Measurements from ENCODE around the gene TSPAN9.

Gene TSPAN9

DNA sequence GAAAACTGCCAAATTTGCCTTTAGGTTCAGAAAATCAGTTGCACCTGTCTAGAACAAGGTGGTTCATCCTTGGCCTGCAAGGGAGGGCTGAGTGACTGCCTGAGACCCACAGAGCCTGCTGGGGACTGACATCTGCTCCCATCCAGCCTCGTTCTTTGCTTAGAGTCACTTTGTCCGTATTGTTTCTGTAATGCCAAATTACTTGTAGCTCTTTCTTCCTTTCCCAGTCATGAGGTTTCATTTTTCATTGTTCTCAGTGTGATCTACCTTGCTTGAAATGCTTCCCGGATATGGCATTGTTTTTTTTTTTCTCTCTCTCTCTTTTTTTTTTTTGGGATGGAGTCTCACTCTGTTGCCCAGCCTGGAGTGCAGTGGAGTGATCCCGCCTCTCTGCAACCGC is 21.3 kb downstream of the TSPAN9 start:
- Histone ChIP-seq H3K36me3 (ENCODE audit: control insufficient read depth in 4 of 4, insufficient read depth in 4 of 4, low read length in 3 of 4) (no peaks in the 10 kb centered on the region), H3K27ac (ENCODE audit: insufficient read depth in 1 of 2, low read depth in 1 of 2, low read length in 2 of 2, poor library complexity in 1 of 2, severe bottlenecking in 2 of 2) (no peak overlapping the region), H3K9me3 (ENCODE audit: control extremely low read depth in 1 of 5, control insufficient read depth in 4 of 5, insufficient read depth in 2 of 5, low read depth in 1 of 5, low read length in 4 of 5) (peaks cover 0 to 22% (median 4%) of the 10 kb centered on the region in 5 experiments), H3K4me3 (ENCODE audit: control insufficient read depth in 1 of 7, extremely low read depth in 1 of 7, insufficient read depth in 4 of 7, low read depth in 2 of 7, low read length in 6 of 7) (no peak overlapping the region), H3K27me3 (replicated peaks in 2 of 5; ENCODE audit: control insufficient read depth in 4 of 5, insufficient read depth in 5 of 5, low read length in 4 of 5) (peaks cover 0 to 58% (median 7%) of the 10 kb centered on the region in 5 experiments), H3K4me1 (ENCODE audit: control extremely low read depth in 1 of 4, control insufficient read depth in 4 of 4, insufficient read depth in 4 of 4, low read length in 3 of 4) (peaks cover 0 to 10% (median 0%) of the 10 kb centered on the region in 4 experiments)
- WGBS (ENCODE audit: insufficient coverage) = 96% methylated on average over 4 of the region's 5 CpGs
- ChIA-PET POLR2A (no interaction called here), CTCF (interaction anchor here (0.6 to 1.1 kb wide), 2 partner anchors 36 to 1711 kb away, joined by 3 read pairs; no protein-coding TSS in a partner anchor)
- DNase-seq = no peak

DNA sequence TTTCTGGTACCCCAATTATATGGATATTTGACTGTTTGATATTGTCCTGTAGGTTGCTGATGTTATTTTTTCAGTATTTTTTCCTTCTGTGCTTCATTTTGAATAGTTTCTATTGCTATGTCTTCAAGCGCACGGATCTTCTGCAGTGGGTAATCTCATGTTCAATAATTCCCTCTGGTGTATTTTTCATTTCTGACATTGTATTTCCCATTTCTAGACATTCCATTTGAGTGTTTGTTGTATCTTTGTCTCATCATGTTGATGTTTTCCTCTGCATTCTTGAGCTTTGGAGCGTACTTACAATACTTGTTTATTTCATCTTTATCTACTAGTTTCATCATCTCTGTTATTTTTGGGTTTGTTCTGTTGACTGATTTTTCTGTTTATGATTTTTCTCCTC is 22.0 kb downstream of the TSPAN9 start:
- Histone ChIP-seq H3K36me3 (ENCODE audit: control insufficient read depth in 4 of 4, insufficient read depth in 4 of 4, low read length in 3 of 4) (no peaks in the 10 kb centered on the region), H3K27ac (ENCODE audit: insufficient read depth in 1 of 2, low read depth in 1 of 2, low read length in 2 of 2, poor library complexity in 1 of 2, severe bottlenecking in 2 of 2) (no peak overlapping the region), H3K4me3 (ENCODE audit: control insufficient read depth in 1 of 7, extremely low read depth in 1 of 7, insufficient read depth in 4 of 7, low read depth in 2 of 7, low read length in 6 of 7) (no peak overlapping the region), H3K9me3 (ENCODE audit: control extremely low read depth in 1 of 5, control insufficient read depth in 4 of 5, insufficient read depth in 2 of 5, low read depth in 1 of 5, low read length in 4 of 5) (peaks cover 0 to 22% (median 4%) of the 10 kb centered on the region in 5 experiments), H3K4me1 (ENCODE audit: control extremely low read depth in 1 of 4, control insufficient read depth in 4 of 4, insufficient read depth in 4 of 4, low read length in 3 of 4) (peaks cover 0 to 10% (median 0%) of the 10 kb centered on the region in 4 experiments), H3K27me3 (replicated peaks in 2 of 5; ENCODE audit: control insufficient read depth in 4 of 5, insufficient read depth in 5 of 5, low read length in 4 of 5) (peaks cover 0 to 65% (median 9%) of the 10 kb centered on the region in 5 experiments)
- no peak for DNase-seq
- no CpG with 5 or more reads among the region's 3 CpGs for WGBS (ENCODE audit: insufficient coverage)
- POLR2A ChIA-PET = no interaction called here
- CTCF ChIA-PET = interaction anchor here (0.6 to 1.1 kb wide), 2 partner anchors 35 to 168 kb away, joined by 3 read pairs; no protein-coding TSS in a partner anchor

DNA sequence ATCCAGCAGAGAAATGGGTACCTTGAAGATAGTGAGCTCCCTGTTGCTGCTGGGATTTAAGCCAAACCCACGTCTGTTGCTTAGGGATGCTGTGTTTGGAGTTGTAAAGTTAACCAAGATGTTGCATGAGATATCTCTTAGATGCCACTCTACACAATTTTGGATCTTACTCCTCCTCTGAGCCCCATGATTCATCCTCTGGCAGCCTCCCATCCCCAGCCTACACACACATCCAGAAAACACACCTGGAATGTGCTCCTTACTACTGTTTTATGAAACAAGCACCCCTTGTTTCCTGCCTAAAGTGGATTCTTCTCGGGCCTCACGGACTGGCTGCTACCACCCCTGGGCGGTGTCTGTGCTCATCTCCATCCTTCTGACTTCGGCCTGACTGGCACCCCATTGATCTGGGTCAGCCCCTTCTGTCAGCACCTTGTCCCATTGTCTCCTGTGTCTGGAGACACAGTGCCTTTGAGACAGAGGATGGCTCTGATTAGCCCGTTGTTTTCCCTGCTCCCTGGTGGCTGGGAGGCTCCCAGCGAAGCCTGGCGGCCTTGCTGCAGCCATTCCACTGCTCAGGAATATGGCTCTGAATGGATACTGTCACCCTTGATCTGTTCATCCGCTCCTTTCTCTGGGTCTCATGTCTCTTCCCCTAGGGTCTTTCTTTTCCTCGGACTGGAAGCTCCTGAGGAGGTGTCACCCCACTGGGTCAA is 24.3 kb downstream of the TSPAN9 start:
- H3K4me3 ChIP-seq (ENCODE audit: control insufficient read depth in 1 of 7, extremely low read depth in 1 of 7, insufficient read depth in 4 of 7, low read depth in 2 of 7, low read length in 6 of 7) = no peak overlapping the region
- H3K36me3 ChIP-seq (ENCODE audit: control insufficient read depth in 4 of 4, insufficient read depth in 4 of 4, low read length in 3 of 4) = no peaks in the 10 kb centered on the region
- H3K4me1 ChIP-seq (ENCODE audit: control extremely low read depth in 1 of 4, control insufficient read depth in 4 of 4, insufficient read depth in 4 of 4, low read length in 3 of 4) = peaks cover 0 to 10% (median 0%) of the 10 kb centered on the region in 4 experiments
- WGBS (ENCODE audit: insufficient coverage) = 92% methylated on average over 8 of the region's 10 CpGs
- ChIA-PET CTCF (interaction anchor here (1.6 kb wide), 1 partner anchor 10 kb away, joined by 4 read pairs; no protein-coding TSS in a partner anchor), POLR2A (interaction anchor here (0.6 kb wide), 1 partner anchor 9 kb away, joined by 7 read pairs; no protein-coding TSS in a partner anchor)
- no peak for DNase-seq
- H3K9me3 ChIP-seq (ENCODE audit: control extremely low read depth in 1 of 5, control insufficient read depth in 4 of 5, insufficient read depth in 2 of 5, low read depth in 1 of 5, low read length in 4 of 5) = peaks cover 0 to 19% (median 3%) of the 10 kb centered on the region in 5 experiments
- peaks cover 0 to 79% (median 11%) of the 10 kb centered on the region in 5 experiments for H3K27me3 ChIP-seq (replicated peaks in 2 of 5; ENCODE audit: control insufficient read depth in 4 of 5, insufficient read depth in 5 of 5, low read length in 4 of 5)
- H3K27ac ChIP-seq (ENCODE audit: insufficient read depth in 1 of 2, low read depth in 1 of 2, low read length in 2 of 2, poor library complexity in 1 of 2, severe bottlenecking in 2 of 2) = no peak overlapping the region

DNA sequence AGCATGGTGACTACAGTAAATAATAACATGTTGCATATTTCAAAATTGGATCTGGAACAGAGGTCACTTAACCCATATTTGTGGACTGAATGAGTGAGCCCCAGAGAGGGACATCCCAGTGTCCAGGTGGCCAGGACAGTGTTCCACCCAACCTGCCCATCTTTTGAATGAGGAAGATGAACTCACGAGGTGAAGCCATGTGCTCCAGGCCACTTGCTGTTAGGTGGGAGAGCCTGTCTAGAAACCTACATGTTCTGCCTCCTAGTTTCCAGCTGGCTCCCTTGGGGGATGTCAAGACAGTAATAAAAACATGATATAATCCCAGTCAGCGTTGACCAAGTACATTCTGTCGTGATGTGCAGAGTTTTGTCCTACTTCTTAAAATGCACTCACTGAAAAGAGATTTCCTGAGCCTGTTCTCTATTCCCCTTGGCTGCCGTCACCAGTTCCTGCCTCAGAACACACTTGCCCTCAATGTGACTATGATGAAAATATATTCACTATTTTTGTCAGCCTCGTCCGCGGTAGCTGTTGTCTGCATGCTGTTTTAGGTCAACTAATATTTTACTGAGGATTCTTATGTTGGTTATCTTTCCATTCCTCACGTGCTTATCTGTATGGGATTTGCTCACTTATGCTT is 25.7 kb downstream of the TSPAN9 start:
- peaks cover 0 to 2% (median 0%) of the 10 kb centered on the region in 4 experiments for H3K4me1 ChIP-seq (ENCODE audit: control extremely low read depth in 1 of 4, control insufficient read depth in 4 of 4, insufficient read depth in 4 of 4, low read length in 3 of 4)
- ChIA-PET CTCF (no interaction called here), POLR2A (no interaction called here)
- H3K36me3 ChIP-seq (ENCODE audit: control insufficient read depth in 4 of 4, insufficient read depth in 4 of 4, low read length in 3 of 4) = no peaks in the 10 kb centered on the region
- DNase-seq = no peak
- H3K4me3 ChIP-seq (ENCODE audit: control insufficient read depth in 1 of 7, extremely low read depth in 1 of 7, insufficient read depth in 4 of 7, low read depth in 2 of 7, low read length in 6 of 7) = no peak overlapping the region
- no peak overlapping the region for H3K27ac ChIP-seq (ENCODE audit: insufficient read depth in 1 of 2, low read depth in 1 of 2, low read length in 2 of 2, poor library complexity in 1 of 2, severe bottlenecking in 2 of 2)
- WGBS (ENCODE audit: insufficient coverage) = 69% methylated on average over 8 of the region's 8 CpGs
- H3K27me3 ChIP-seq (replicated peaks in 2 of 5; ENCODE audit: control insufficient read depth in 4 of 5, insufficient read depth in 5 of 5, low read length in 4 of 5) = peaks cover 0 to 82% (median 11%) of the 10 kb centered on the region in 5 experiments
- peaks cover 0 to 19% (median 3%) of the 10 kb centered on the region in 5 experiments for H3K9me3 ChIP-seq (ENCODE audit: control extremely low read depth in 1 of 5, control insufficient read depth in 4 of 5, insufficient read depth in 2 of 5, low read depth in 1 of 5, low read length in 4 of 5)

DNA sequence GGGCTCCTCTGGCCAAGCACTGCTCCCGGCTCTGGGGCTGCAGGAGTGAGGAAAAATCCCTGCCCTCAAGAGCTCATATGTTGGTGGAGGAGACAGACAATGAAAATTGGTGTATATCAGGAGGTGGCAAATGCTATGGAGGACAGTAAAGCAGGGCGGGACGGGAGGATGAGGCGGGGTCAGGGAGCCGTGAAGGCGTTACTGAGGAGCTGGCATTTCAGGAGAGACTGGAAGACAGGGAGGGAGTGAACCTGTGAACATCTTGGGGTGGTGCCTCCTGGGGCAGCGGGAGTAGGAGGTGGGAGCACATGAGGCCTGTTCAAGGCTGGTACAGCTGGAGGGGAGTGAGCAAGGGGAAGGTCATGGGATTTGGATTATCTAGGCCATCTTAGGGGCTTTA is 26.6 kb downstream of the TSPAN9 start:
- ChIA-PET POLR2A (no interaction called here), CTCF (no interaction called here)
- no peak overlapping the region for H3K4me3 ChIP-seq (ENCODE audit: control insufficient read depth in 1 of 7, extremely low read depth in 1 of 7, insufficient read depth in 4 of 7, low read depth in 2 of 7, low read length in 6 of 7)
- no peaks in the 10 kb centered on the region for H3K36me3 ChIP-seq (ENCODE audit: control insufficient read depth in 4 of 4, insufficient read depth in 4 of 4, low read length in 3 of 4)
- H3K4me1 ChIP-seq (ENCODE audit: control extremely low read depth in 1 of 4, control insufficient read depth in 4 of 4, insufficient read depth in 4 of 4, low read length in 3 of 4) = no peaks in the 10 kb centered on the region
- peaks cover 0 to 77% (median 11%) of the 10 kb centered on the region in 5 experiments for H3K27me3 ChIP-seq (replicated peaks in 2 of 5; ENCODE audit: control insufficient read depth in 4 of 5, insufficient read depth in 5 of 5, low read length in 4 of 5)
- H3K9me3 ChIP-seq (ENCODE audit: control extremely low read depth in 1 of 5, control insufficient read depth in 4 of 5, insufficient read depth in 2 of 5, low read depth in 1 of 5, low read length in 4 of 5) = peaks cover 0 to 14% (median 3%) of the 10 kb centered on the region in 5 experiments
- 95% methylated on average over 7 of the region's 7 CpGs for WGBS (ENCODE audit: insufficient coverage)
- no peak overlapping the region for H3K27ac ChIP-seq (ENCODE audit: insufficient read depth in 1 of 2, low read depth in 1 of 2, low read length in 2 of 2, poor library complexity in 1 of 2, severe bottlenecking in 2 of 2)
- no peak for DNase-seq

DNA sequence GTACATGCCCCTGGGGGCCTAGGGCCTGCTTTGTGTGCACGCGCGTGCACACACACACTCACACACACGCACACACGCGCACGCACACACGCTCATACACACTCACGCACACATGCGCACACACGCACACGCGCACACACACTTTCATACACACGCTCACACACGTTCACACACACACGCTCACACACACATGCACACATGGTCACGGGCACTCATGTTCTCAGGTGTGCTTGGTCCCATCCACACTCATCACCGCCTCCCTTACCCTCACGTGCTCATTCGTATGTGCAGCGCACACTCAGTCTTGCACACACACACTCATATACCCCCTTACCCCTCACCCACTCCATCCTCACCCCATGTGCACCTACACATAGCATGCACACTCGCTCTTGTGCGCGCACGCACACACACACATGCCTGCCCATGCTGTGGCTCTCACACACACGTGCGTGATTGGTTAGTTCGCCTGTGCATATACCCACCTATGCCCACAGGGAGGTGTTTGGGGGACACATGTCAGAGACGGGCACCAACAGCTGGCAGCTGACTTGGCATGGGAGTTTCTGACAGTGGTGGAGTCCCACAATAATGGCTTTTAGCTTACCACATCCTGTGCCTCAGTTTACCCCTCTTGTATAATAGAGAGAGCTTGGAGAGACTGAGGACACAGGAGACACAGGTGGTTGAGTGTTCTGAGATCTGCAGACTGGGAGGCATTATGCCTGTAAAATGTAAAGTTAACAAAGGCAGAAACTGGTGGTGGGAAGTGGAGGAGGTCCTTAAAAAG is 28.7 kb downstream of the TSPAN9 start:
- POLR2A ChIA-PET = no interaction called here
- Histone ChIP-seq H3K36me3 (ENCODE audit: control insufficient read depth in 4 of 4, insufficient read depth in 4 of 4, low read length in 3 of 4) (no peaks in the 10 kb centered on the region), H3K4me3 (ENCODE audit: control insufficient read depth in 1 of 7, extremely low read depth in 1 of 7, insufficient read depth in 4 of 7, low read depth in 2 of 7, low read length in 6 of 7) (no peak overlapping the region), H3K4me1 (ENCODE audit: control extremely low read depth in 1 of 4, control insufficient read depth in 4 of 4, insufficient read depth in 4 of 4, low read length in 3 of 4) (no peaks in the 10 kb centered on the region), H3K27me3 (replicated peaks in 2 of 5; ENCODE audit: control insufficient read depth in 4 of 5, insufficient read depth in 5 of 5, low read length in 4 of 5) (peaks cover under 1 to 76% (median 15%) of the 10 kb centered on the region in 5 experiments), H3K27ac (ENCODE audit: insufficient read depth in 1 of 2, low read depth in 1 of 2, low read length in 2 of 2, poor library complexity in 1 of 2, severe bottlenecking in 2 of 2) (no peak overlapping the region), H3K9me3 (ENCODE audit: control extremely low read depth in 1 of 5, control insufficient read depth in 4 of 5, insufficient read depth in 2 of 5, low read depth in 1 of 5, low read length in 4 of 5) (no peaks in the 10 kb centered on the region)
- DNase-seq = no peak
- CTCF ChIA-PET = interaction anchor here (0.6 kb wide), 1 partner anchor 121 kb away, joined by 3 read pairs; no protein-coding TSS in a partner anchor
- WGBS (ENCODE audit: insufficient coverage) = 90% methylated on average over 20 of the region's 29 CpGs

All from common myeloid progenitor, CD34-positive (primary cell).